ENCODE results near the gene C1QTNF7.
A peak's percentile ranks its signal among the peaks of the same experiment; 100 is the strongest.

C1QTNF7 gene

GRCh38 chr4:15479089-15479912, 51.5 kb downstream of the C1QTNF7 start:
- no peak overlapping the region for H3K4me2 ChIP-seq (ENCODE audit: low read length)
- no peak for TF ChIP-seq EZH2phosphoT487 (IDR thresholded peaks at IDR 0.05; ENCODE audit: borderline replicate concordance, low read length)
- peak; percentile 64 for TF ChIP-seq CTCF (IDR thresholded peaks at IDR 0.05; ENCODE audit: low read depth, low read length, poor library complexity, severe bottlenecking)
- H3K36me3 ChIP-seq (ENCODE audit: control insufficient read depth, low read length) = no peaks in the 10 kb centered on the region

DNA sequence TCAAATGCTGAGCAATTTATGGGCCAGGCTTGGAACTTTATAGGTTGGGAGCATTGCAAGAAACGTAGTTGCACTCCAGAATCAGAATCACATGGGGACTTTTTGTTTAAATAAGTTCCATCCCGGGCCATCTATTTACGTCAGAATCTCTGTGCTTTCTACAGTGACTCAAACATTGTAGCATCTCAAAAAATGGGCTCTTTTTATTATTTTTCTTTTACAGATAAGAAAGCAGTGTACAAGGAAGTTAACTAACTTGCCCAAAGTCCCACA, 52.0 kb downstream of the C1QTNF7 start:
- Histone ChIP-seq H3K79me2 (ENCODE audit: control insufficient read depth, low read length) (no peaks in the 10 kb centered on the region), H3K27ac (ENCODE audit: low read depth, low read length) (no peak overlapping the region), H3K4me2 (ENCODE audit: low read length) (no peak overlapping the region)

More at GRCh38 chr4:15479089-15479912, 51.5 kb downstream of the C1QTNF7 start:
- Histone ChIP-seq H3K9me2 (replicated peaks; ENCODE audit: control insufficient read depth, low read length) (no peaks in the 10 kb centered on the region), H4K20me1 (ENCODE audit: control insufficient read depth, insufficient read depth, low read depth, low read length) (no peaks in the 10 kb centered on the region), H3K27me3 (ENCODE audit: control insufficient read depth, low read length) (no peaks in the 10 kb centered on the region), H3K4me3 (ENCODE audit: low read length) (no peak overlapping the region), H3K27ac (ENCODE audit: low read depth, low read length) (no peak overlapping the region), H3K9me3 (ENCODE audit: control insufficient read depth, insufficient read depth, low read length) (no peaks in the 10 kb centered on the region), H3K79me2 (ENCODE audit: control insufficient read depth, low read length) (no peaks in the 10 kb centered on the region), H3K4me1 (ENCODE audit: control insufficient read depth, low read length) (0 out of 2 replicates have a peak, but pooled peaks cover 2% of the 10 kb centered on the region), H3F3A (ENCODE audit: control insufficient read depth, insufficient read depth) (no peaks in the 10 kb centered on the region)

GRCh38 chr4:15481961-15482745, 54.3 kb downstream of the C1QTNF7 start:
- Histone ChIP-seq H3K27ac (ENCODE audit: low read depth, low read length) (no peak overlapping the region), H3K27me3 (ENCODE audit: control insufficient read depth, low read length) (no peaks in the 10 kb centered on the region), H3K4me3 (ENCODE audit: low read length) (no peak overlapping the region), H3K4me1 (ENCODE audit: control insufficient read depth, low read length) (no peaks in the 10 kb centered on the region), H3F3A (ENCODE audit: control insufficient read depth, insufficient read depth) (no peaks in the 10 kb centered on the region), H3K79me2 (ENCODE audit: control insufficient read depth, low read length) (no peaks in the 10 kb centered on the region), H3K4me2 (ENCODE audit: low read length) (no peak overlapping the region), H3K9me2 (replicated peaks; ENCODE audit: control insufficient read depth, low read length) (no peaks in the 10 kb centered on the region), H3K36me3 (ENCODE audit: control insufficient read depth, low read length) (no peaks in the 10 kb centered on the region), H4K20me1 (ENCODE audit: control insufficient read depth, insufficient read depth, low read depth, low read length) (no peaks in the 10 kb centered on the region), H3K9me3 (ENCODE audit: control insufficient read depth, insufficient read depth, low read length) (no peaks in the 10 kb centered on the region)
- TF ChIP-seq EZH2phosphoT487 (IDR thresholded peaks at IDR 0.05; ENCODE audit: borderline replicate concordance, low read length) = no peak
- no peak for TF ChIP-seq CTCF (IDR thresholded peaks at IDR 0.05; ENCODE audit: low read depth, low read length, poor library complexity, severe bottlenecking)

More for the DNA sequence above, 52.0 kb downstream of the C1QTNF7 start:
- Histone ChIP-seq H3K9me3 (ENCODE audit: control insufficient read depth, insufficient read depth, low read length) (no peaks in the 10 kb centered on the region), H3K9me2 (replicated peaks; ENCODE audit: control insufficient read depth, low read length) (no peaks in the 10 kb centered on the region), H3K27me3 (ENCODE audit: control insufficient read depth, low read length) (no peaks in the 10 kb centered on the region), H3F3A (ENCODE audit: control insufficient read depth, insufficient read depth) (no peaks in the 10 kb centered on the region), H3K4me3 (ENCODE audit: low read length) (no peak overlapping the region), H3K36me3 (ENCODE audit: control insufficient read depth, low read length) (no peaks in the 10 kb centered on the region), H4K20me1 (ENCODE audit: control insufficient read depth, insufficient read depth, low read depth, low read length) (no peaks in the 10 kb centered on the region), H3K4me1 (ENCODE audit: control insufficient read depth, low read length) (0 out of 2 replicates have a peak, but pooled peaks cover 2% of the 10 kb centered on the region)
- TF ChIP-seq CTCF (IDR thresholded peaks at IDR 0.05; ENCODE audit: low read depth, low read length, poor library complexity, severe bottlenecking) (no peak), EZH2phosphoT487 (IDR thresholded peaks at IDR 0.05; ENCODE audit: borderline replicate concordance, low read length) (no peak)
